OCI-LY1 (cell line): ENCODE data around the gene FNTB.

ENCODE experiments used
- CTCF ChIP-seq: fragments of 200-600 bp; sonication (generic), shearing (Covaris generic); IDR thresholded peaks from 2 replicates; pipeline ENCODE4 v1.5.1; 2017; ENCODE audit warnings: mild to moderate bottlenecking, antibody characterized with exemption, low read length, moderate library complexity, mixed read lengths
- EZH2 ChIP-seq: fragments of 200-600 bp; sonication (generic), shearing (Covaris generic); IDR thresholded peaks from 2 replicates; pipeline ENCODE4 v1.8.0; 2017; ENCODE audit warnings: borderline replicate concordance, mixed run types, mild to moderate bottlenecking, antibody characterized with exemption, low read length, moderate library complexity, mixed read lengths

DNA sequence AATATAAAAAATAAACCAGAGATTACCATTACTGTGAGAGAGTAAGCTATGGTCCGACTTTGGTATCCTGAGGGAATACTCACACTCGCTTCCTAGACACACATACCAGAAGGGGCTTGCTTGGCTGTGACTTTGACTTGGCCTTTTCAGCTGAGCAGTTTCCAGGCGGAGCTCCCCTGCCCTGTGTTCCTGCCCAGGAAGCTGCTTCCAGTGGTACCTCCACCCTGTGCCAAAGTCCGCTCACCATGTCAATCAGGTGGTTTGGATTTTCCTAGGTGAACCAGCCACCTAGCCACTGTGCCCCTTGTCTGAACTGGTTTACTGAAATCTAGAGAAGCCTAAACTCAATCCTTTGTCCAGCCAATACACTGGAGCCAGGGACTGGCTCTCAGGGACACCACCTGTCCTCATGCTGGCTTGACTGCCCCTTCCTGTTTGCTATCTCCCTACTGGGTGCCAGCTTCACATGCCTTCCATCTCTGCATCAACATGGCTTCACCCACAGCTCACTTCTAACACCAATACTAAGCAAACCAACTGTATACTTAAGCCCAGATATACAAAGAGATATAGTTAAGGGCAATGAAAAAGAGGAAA, 87.0 kb downstream of the FNTB start:
- TF ChIP-seq CTCF (no peak), EZH2 (no peak)
